Type B pancreatic cell (in vitro differentiated cells): ENCODE data around the gene AFTPH. TPM values are rescaled to one million over a fixed set of nuclear protein-coding genes. Genes with fewer than 3 reads are reported as not detected.

Experiments
- DNase-seq: peaks from one replicate; pipeline ENCODE4 v3.0.0; 2021; ENCODE audit warnings: mixed read lengths; ENCODE audit not compliant: unreplicated experiment; ENCODE audit errors: extremely low spot score
- H3K27ac Mint-ChIP-seq: 2 replicates; pipeline ENCODE4 v1.8.0; 2021; ENCODE audit warnings: mild to moderate bottlenecking, mixed read lengths
- H3K27me3 Mint-ChIP-seq: 2 replicates; pipeline ENCODE4 v1.8.0; 2021; ENCODE audit warnings: mixed read lengths
- H3K36me3 Mint-ChIP-seq: 2 replicates; pipeline ENCODE4 v1.8.0; 2021; ENCODE audit warnings: mixed read lengths
- H3K4me1 Mint-ChIP-seq: one replicate; pipeline ENCODE4 v1.8.0; 2021; ENCODE audit warnings: mixed read lengths; ENCODE audit not compliant: unreplicated experiment
- H3K4me3 Mint-ChIP-seq: 2 replicates; pipeline ENCODE4 v1.8.0; 2021; ENCODE audit warnings: mild to moderate bottlenecking, mixed read lengths
- H3K9me3 Mint-ChIP-seq: 2 replicates; pipeline ENCODE4 v1.8.0; 2021; ENCODE audit warnings: mixed read lengths
- total RNA-seq: library from RNA; stranded (reverse); gene quantifications from 2 replicates; pipeline ENCODE4 v1.2.1, GENCODE V29; 2021; ENCODE audit warnings: low replicate concordance
- TF ChIP-seq, protein P1 (sequence below): fragments of 200-600 bp; sonication (generic); conservative IDR thresholded peaks from 2 replicates; pipeline ENCODE4 v1.5.0; 2021; ENCODE audit warnings: antibody characterized with exemption, mild to moderate bottlenecking

AFTPH gene
- total RNA-seq, 1 donor from 2014 or later = 26.4 TPM

DNA sequence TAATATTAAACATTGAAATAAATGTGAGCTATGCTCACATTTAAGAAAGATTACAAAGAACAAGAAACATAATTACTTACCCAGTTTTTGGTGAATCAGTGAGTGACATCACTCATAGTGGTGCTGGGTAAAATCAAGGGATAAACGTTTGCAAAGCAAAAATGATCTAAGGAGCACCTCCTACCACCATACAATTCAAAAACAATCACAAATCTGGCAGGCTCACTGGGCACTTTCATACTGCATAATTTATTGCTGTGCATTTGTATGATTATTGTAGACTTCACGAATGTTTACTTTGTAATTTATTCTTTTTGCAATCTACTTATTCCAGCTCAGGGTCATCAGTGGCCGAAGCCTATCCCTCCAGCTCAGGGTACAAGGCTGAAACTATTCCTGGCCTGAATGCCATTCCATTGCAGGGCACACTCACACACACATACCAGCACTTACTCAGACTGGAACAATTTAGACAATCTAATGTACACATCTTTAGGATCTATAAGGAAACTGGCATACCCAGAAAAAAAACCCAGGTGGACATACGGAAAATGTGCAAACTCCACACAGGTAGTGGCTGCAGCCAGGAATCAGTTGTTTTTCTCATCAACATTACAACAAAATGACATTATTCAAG is 34.4 kb downstream of the AFTPH start:
- no peak overlapping the region for H3K4me3 Mint-ChIP-seq
- H3K4me1 Mint-ChIP-seq = peaks cover 24% of the 10 kb centered on the region
- no peak for DNase-seq
- H3K9me3 Mint-ChIP-seq = no peaks in the 10 kb centered on the region
- TF ChIP-seq, protein P1, sequence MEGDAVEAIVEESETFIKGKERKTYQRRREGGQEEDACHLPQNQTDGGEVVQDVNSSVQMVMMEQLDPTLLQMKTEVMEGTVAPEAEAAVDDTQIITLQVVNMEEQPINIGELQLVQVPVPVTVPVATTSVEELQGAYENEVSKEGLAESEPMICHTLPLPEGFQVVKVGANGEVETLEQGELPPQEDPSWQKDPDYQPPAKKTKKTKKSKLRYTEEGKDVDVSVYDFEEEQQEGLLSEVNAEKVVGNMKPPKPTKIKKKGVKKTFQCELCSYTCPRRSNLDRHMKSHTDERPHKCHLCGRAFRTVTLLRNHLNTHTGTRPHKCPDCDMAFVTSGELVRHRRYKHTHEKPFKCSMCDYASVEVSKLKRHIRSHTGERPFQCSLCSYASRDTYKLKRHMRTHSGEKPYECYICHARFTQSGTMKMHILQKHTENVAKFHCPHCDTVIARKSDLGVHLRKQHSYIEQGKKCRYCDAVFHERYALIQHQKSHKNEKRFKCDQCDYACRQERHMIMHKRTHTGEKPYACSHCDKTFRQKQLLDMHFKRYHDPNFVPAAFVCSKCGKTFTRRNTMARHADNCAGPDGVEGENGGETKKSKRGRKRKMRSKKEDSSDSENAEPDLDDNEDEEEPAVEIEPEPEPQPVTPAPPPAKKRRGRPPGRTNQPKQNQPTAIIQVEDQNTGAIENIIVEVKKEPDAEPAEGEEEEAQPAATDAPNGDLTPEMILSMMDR = no peak
- peaks cover 9% of the 10 kb centered on the region for H3K36me3 Mint-ChIP-seq
- H3K27ac Mint-ChIP-seq = no peak overlapping the region
- no peaks in the 10 kb centered on the region for H3K27me3 Mint-ChIP-seq

DNA sequence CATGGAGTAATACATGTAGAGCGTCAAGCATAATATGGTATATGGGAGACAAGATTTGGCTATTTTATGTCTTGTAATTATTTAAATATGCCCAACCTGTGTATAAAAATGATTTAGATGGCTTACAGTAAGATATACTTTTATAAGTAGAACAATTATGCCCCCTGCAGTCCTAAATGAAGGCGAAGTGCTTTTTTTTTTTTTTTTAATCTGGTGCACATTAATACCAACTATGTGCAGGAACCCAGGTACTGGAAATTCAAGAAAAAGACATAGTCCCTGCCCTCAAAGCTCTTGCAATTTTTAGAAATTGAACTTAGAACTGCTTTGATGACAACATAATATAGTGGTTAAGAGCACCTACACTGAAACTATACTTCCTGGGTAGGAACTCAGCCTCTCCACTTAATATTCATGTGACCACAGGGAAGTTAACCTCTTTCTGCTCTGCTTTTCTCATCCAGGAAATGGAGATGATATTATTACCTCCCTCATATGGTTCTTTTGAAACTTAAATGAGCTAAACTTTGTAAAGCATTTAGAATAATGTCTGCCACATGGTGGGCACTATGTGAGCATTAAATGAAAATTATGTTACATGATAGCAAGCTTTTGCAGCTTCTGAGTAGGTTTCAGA is 38.1 kb downstream of the AFTPH start:
- no peak overlapping the region for H3K27ac Mint-ChIP-seq
- no peaks in the 10 kb centered on the region for H3K9me3 Mint-ChIP-seq
- TF ChIP-seq, protein P1 = peak; percentile 59
- H3K27me3 Mint-ChIP-seq = no peaks in the 10 kb centered on the region
- no peak overlapping the region for H3K4me3 Mint-ChIP-seq
- H3K36me3 Mint-ChIP-seq = peaks cover 12% of the 10 kb centered on the region
- H3K4me1 Mint-ChIP-seq = peaks cover 39% of the 10 kb centered on the region
- no peak for DNase-seq

DNA sequence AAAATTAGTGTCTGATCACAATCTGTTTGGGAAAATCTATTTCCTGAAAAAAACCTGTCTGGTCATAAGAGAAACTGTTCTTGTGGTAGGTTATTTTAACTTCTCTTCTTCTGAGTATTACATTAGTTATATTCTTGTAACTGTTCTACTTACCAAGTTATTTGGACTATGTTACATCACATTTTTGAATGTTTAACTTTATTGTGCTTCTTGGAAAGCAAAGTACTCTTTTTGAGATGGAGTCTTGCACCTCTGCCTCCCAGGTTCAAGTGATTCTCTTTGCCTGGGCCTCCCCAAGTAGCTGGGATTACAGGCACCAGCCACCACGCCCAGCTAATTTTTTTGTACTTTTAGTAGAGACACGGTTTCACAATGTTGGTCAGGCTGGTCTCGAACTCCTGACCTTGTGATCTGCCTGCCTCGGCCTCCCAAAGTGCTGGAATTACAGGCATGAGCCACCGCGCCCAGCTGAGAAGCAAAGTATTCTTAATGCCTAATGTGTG is 39.4 kb downstream of the AFTPH start:
- no peaks in the 10 kb centered on the region for H3K9me3 Mint-ChIP-seq
- H3K27me3 Mint-ChIP-seq = no peaks in the 10 kb centered on the region
- DNase-seq = no peak
- peaks cover 38% of the 10 kb centered on the region for H3K4me1 Mint-ChIP-seq
- no peak overlapping the region for H3K4me3 Mint-ChIP-seq
- peaks cover 15% of the 10 kb centered on the region for H3K36me3 Mint-ChIP-seq
- TF ChIP-seq, protein P1 = no peak
- H3K27ac Mint-ChIP-seq = no peak overlapping the region

DNA sequence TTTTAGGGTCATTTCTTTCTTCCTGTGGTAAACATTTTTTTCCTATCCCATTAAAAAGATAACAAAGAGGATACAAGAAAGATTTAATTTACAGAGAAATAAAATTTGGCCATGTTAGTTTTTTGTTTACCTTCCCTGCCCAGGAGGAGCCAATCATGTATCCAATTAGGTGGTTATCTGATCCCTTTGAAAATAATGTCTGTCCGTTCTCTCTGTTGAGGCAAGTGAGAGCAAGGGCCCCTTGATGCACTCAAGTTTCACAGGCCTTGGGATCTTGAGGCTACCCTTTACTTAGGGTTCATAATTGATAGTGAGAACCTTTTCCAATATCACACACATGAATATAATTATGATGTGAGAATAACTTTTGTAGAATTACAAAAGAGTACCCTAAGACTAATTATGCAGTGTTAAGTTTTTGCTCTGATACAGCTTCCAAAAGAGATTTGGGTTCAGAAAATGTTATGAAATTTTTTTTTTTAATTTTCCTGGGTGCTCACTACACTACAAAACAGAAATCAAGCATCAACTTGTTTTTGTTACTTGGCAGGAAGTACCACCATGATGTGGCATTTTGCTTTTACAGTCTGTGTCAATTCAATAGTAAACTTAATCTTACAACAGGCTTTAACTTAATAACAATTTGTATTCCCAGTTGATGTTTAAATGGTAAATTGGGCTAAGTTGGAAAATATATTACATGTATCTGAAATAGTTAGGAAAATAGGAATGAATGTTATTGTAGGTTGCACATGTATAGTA is 42.0 kb downstream of the AFTPH start:
- Mint-ChIP-seq H3K36me3 (peaks cover 13% of the 10 kb centered on the region), H3K4me3 (no peak overlapping the region), H3K27ac (no peak overlapping the region), H3K9me3 (no peaks in the 10 kb centered on the region), H3K4me1 (peaks cover 35% of the 10 kb centered on the region), H3K27me3 (no peaks in the 10 kb centered on the region)
- TF ChIP-seq, protein P1 = no peak
- DNase-seq = no peak

DNA sequence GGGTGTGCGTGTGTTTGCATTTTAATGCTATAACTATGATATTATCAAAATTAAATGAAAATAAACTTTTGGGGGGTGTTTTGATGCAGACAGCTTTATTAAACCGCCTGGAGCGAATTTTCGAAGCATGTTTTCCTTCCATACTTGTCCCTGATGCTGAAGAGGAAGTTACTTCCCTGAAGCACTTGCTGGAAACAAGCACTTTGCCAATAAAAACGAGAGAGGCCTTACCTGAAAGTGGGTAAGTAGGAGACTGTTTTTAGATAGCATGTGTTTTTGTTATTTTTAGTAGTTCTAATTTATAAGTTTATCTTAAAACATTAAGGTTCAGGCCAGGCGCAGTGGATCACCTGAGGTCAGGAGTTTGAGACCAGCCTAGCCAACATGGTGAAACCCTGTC is 43.3 kb downstream of the AFTPH start:
- TF ChIP-seq, protein P1 = no peak
- peaks cover 20% of the 10 kb centered on the region for H3K36me3 Mint-ChIP-seq
- H3K4me1 Mint-ChIP-seq = peaks cover 29% of the 10 kb centered on the region
- H3K4me3 Mint-ChIP-seq = no peak overlapping the region
- DNase-seq = no peak
- H3K27ac Mint-ChIP-seq = no peak overlapping the region
- no peaks in the 10 kb centered on the region for H3K27me3 Mint-ChIP-seq
- H3K9me3 Mint-ChIP-seq = no peaks in the 10 kb centered on the region
